MCF 10A (cell line): ENCODE measurements around the gene DCAF6. TPM values are rescaled to one million over a fixed set of nuclear protein-coding genes. Genes with fewer than 3 reads are reported as not detected.

Source experiments
- BruUV-seq: library from RNA; stranded (reverse); fragments of 400-500 nt; replicated peaks from 2 replicates; lab custom pipeline; 2021; lab: Mats Ljungman, UMichigan
- CTCF ChIA-PET: fragments of 300-600 bp; sonication (Branson Sonifier 250); formaldehyde crosslinking; extraction: SDS; loops from one replicate; lab custom pipeline; 2021; ENCODE audit warnings: antibody characterized with exemption, inconsistent platforms; lab: Yijun Ruan, JAX
- POLR2A ChIA-PET: fragments of 300-600, 350-650 bp; sonication (Branson Sonifier 250); formaldehyde crosslinking; extraction: SDS; loops from one replicate; lab custom pipeline; 2020; ENCODE audit warnings: antibody characterized with exemption, inconsistent platforms; lab: Yijun Ruan, JAX
- DNase-seq: peaks from one replicate; pipeline ENCODE4 v3.0.0-alpha.2; 2018; ENCODE audit not compliant: unreplicated experiment
- H3K27ac Mint-ChIP-seq: one replicate; pipeline ENCODE4 v1.8.0; 2022; ENCODE audit warnings: mild to moderate bottlenecking, low read depth, mixed read lengths; ENCODE audit not compliant: unreplicated experiment
- H3K27me3 Mint-ChIP-seq: one replicate; pipeline ENCODE4 v1.8.0; 2022; ENCODE audit warnings: mixed read lengths; ENCODE audit not compliant: insufficient read depth, unreplicated experiment
- H3K36me3 Mint-ChIP-seq: one replicate; pipeline ENCODE4 v1.8.0; 2022; ENCODE audit warnings: mild to moderate bottlenecking, moderate library complexity, mixed read lengths; ENCODE audit not compliant: insufficient read depth, unreplicated experiment
- H3K4me1 Mint-ChIP-seq: one replicate; pipeline ENCODE4 v1.8.0; 2022; ENCODE audit warnings: mixed read lengths; ENCODE audit not compliant: insufficient read depth, unreplicated experiment
- H3K4me3 Mint-ChIP-seq: one replicate; pipeline ENCODE4 v1.8.0; 2022; ENCODE audit warnings: mild to moderate bottlenecking, moderate library complexity, mixed read lengths; ENCODE audit not compliant: unreplicated experiment
- H3K9me3 Mint-ChIP-seq: one replicate; pipeline ENCODE4 v1.8.0; 2022; ENCODE audit warnings: mixed read lengths; ENCODE audit not compliant: unreplicated experiment
- CTCF ChIP-seq: fragments of 200-600 bp; IDR thresholded peaks from one replicate; pipeline ENCODE4 v1.8.0; 2022; ENCODE audit warnings: antibody characterized with exemption, mild to moderate bottlenecking; ENCODE audit not compliant: unreplicated experiment
- intact Hi-C: fragments of 100-400 bp; cut with micrococcal nuclease; formaldehyde crosslinking; loops from 2 replicates; pipeline ENCODE4 v1.14.1; 2022
- total RNA-seq: library from RNA; stranded (reverse); gene quantifications from 2 replicates; pipeline ENCODE4 v1.2.3, GENCODE V29; 2022

Gene DCAF6
- total RNA-seq, 1 experiment from 2014 or later = 57.2 TPM

- Mint-ChIP-seq H3K27ac (no peak overlapping the region), H3K27me3 (no peaks in the 10 kb centered on the region), H3K36me3 (peaks cover 8% of the 10 kb centered on the region), H3K4me3 (no peak overlapping the region), H3K4me1 (no peaks in the 10 kb centered on the region), H3K9me3 (no peaks in the 10 kb centered on the region)
- TF ChIP-seq CTCF = no peak
- intact Hi-C loops = no loop called here
- DNase-seq = no peak
- no TSS peak for BruUV-seq
- ChIA-PET CTCF (interaction anchor here (0.8 to 6.3 kb wide), 6 partner anchors 8 to 507 kb away, joined by 3 to 63 read pairs (median 4); no protein-coding TSS in a partner anchor), POLR2A (no interaction called here)
Observed at GRCh38 chr1:168089326-168089978, 153.0 kb downstream of the DCAF6 start.

- no peaks in the 10 kb centered on the region for H3K27me3 Mint-ChIP-seq
- H3K27ac Mint-ChIP-seq = no peak overlapping the region
- intact Hi-C loops = loop anchor here (5.0 kb wide), 1 partner anchor 252 kb away; no protein-coding TSS in a partner anchor
- no peaks in the 10 kb centered on the region for H3K4me1 Mint-ChIP-seq
- BruUV-seq = no TSS peak
- H3K36me3 Mint-ChIP-seq = peaks cover 5% of the 10 kb centered on the region
- CTCF ChIA-PET = interaction anchor here (0.7 to 6.3 kb wide), 8 partner anchors 8 to 1439 kb away, joined by 3 to 63 read pairs (median 3); no protein-coding TSS in a partner anchor
- no peak overlapping the region for H3K4me3 Mint-ChIP-seq
- POLR2A ChIA-PET = no interaction called here
- no peak for DNase-seq
- TF ChIP-seq CTCF = no peak
- no peaks in the 10 kb centered on the region for H3K9me3 Mint-ChIP-seq
Observed at GRCh38 chr1:168089979-168090337, 153.5 kb downstream of the DCAF6 start.

GRCh38 chr1:168090395-168090794 lies 153.9 kb downstream of the DCAF6 start:
- CTCF ChIA-PET = interaction anchor here (0.5 to 7.3 kb wide), 9 partner anchors 7 to 1439 kb away, joined by 3 to 116 read pairs (median 3); no protein-coding TSS in a partner anchor
- no peaks in the 10 kb centered on the region for H3K27me3 Mint-ChIP-seq
- peaks cover 5% of the 10 kb centered on the region for H3K36me3 Mint-ChIP-seq
- H3K9me3 Mint-ChIP-seq = no peaks in the 10 kb centered on the region
- POLR2A ChIA-PET = interaction anchor here (0.6 to 2.4 kb wide), 2 partner anchors 8 to 1267 kb away, joined by 3 to 8 read pairs; no protein-coding TSS in a partner anchor
- no peak for TF ChIP-seq CTCF
- no peak overlapping the region for H3K4me3 Mint-ChIP-seq
- peak overlapping the region; percentile 5 for H3K27ac Mint-ChIP-seq
- no peak for DNase-seq
- H3K4me1 Mint-ChIP-seq = no peaks in the 10 kb centered on the region
- intact Hi-C loops = loop anchor here (5.0 kb wide), 1 partner anchor 252 kb away; no protein-coding TSS in a partner anchor
- no TSS peak for BruUV-seq

- no TSS peak for BruUV-seq
- Mint-ChIP-seq H3K4me1 (no peaks in the 10 kb centered on the region), H3K9me3 (no peaks in the 10 kb centered on the region), H3K27ac (peak overlapping the region; percentile 5), H3K27me3 (no peaks in the 10 kb centered on the region), H3K4me3 (no peak overlapping the region), H3K36me3 (peaks cover 5% of the 10 kb centered on the region)
- no peak for DNase-seq
- intact Hi-C loops = loop anchor here (5.0 kb wide), 1 partner anchor 251 kb away; no protein-coding TSS in a partner anchor
- CTCF ChIA-PET = interaction anchor here (0.6 to 7.3 kb wide), 11 partner anchors 8 to 403 kb away, joined by 3 to 116 read pairs (median 5); no protein-coding TSS in a partner anchor
- TF ChIP-seq CTCF = no peak
- POLR2A ChIA-PET = interaction anchor here (0.6 to 2.4 kb wide), 2 partner anchors 8 to 1267 kb away, joined by 3 to 8 read pairs; no protein-coding TSS in a partner anchor
Observed at GRCh38 chr1:168091063-168091462, 154.6 kb downstream of the DCAF6 start.
